Large intestine (tissue), 3 donors: ENCODE results near the gene SMAD9. TPM values are rescaled to one million over a fixed set of nuclear protein-coding genes. Genes with fewer than 3 reads are reported as not detected.
"Not testable (repeated sequence)": the region's sequence is repeated elsewhere in the genome, so short reads cannot be mapped to it uniquely, and the experiment has no call there.

Experiments used
- DNase-seq, 2 donors: peaks; one replicate each; pipeline versions ENCODE4 v3.0.0 to v3.0.0-alpha.2; 2013
- H3K27ac ChIP-seq: one replicate; pipeline ENCODE4 v1.5.1; 2013; ENCODE audit warnings: low read length
- H3K27me3 ChIP-seq: 2 replicates; pipeline ENCODE4 v1.6.1; 2013; ENCODE audit warnings: low read length; ENCODE audit not compliant: control insufficient read depth, insufficient read depth
- H3K36me3 ChIP-seq: 2 replicates; pipeline ENCODE4 v1.6.1; 2013; ENCODE audit warnings: low read length; ENCODE audit not compliant: control insufficient read depth, insufficient read depth
- H3K4me1 ChIP-seq: one replicate; pipeline ENCODE4 v1.6.1; 2013; ENCODE audit warnings: low read length; ENCODE audit not compliant: control insufficient read depth, insufficient read depth
- H3K4me3 ChIP-seq: one replicate; pipeline ENCODE4 v1.5.1; 2013; ENCODE audit warnings: low read length
- H3K9me3 ChIP-seq: one replicate; pipeline ENCODE4 v1.6.1; 2013; ENCODE audit warnings: mild to moderate bottlenecking, low read depth, low read length, moderate library complexity; ENCODE audit not compliant: control insufficient read depth
- WGBS: methylation state at CpG from one replicate; pipeline ENCODE4 v1.1.5; 2013; ENCODE audit warnings: low lambda C conversion rate; ENCODE audit not compliant: insufficient coverage; 5-methylcytosine and 5-hydroxymethylcytosine counted together
- polyA plus RNA-seq: library from polyadenylated mRNA; unstranded; fragments of 120-200 nt; gene quantifications from one replicate; pipeline ENCODE4 v1.2.1, GENCODE V29; 2013

SMAD9 gene
- polyA plus RNA-seq, 1 donor: 13.9 TPM

- no peak for DNase-seq
- no peaks in the 10 kb centered on the region for H3K4me1 ChIP-seq
- no peak overlapping the region for H3K27ac ChIP-seq
- 100% methylated on average over 1 of the region's 6 CpGs for WGBS
- H3K27me3 ChIP-seq: no peaks in the 10 kb centered on the region
- no peak overlapping the region for H3K4me3 ChIP-seq
- H3K9me3 ChIP-seq: no peaks in the 10 kb centered on the region
- no peaks in the 10 kb centered on the region for H3K36me3 ChIP-seq
Observed at GRCh38 chr13:36884235-36884634, 35.8 kb downstream of the SMAD9 start.

GRCh38 chr13:36883824-36884223 is 36.2 kb downstream of the SMAD9 start:
- Histone ChIP-seq H3K4me3 (no peak overlapping the region), H3K9me3 (no peaks in the 10 kb centered on the region), H3K27ac (no peak overlapping the region), H3K36me3 (no peaks in the 10 kb centered on the region), H3K4me1 (no peaks in the 10 kb centered on the region), H3K27me3 (no peaks in the 10 kb centered on the region)
- WGBS: no CpG with 5 or more reads among the region's 6 CpGs
- no peak for DNase-seq

GRCh38 chr13:36883392-36883791 is 36.6 kb downstream of the SMAD9 start:
- not testable (repeated sequence) for H3K27ac ChIP-seq, H3K4me1 ChIP-seq, H3K27me3 ChIP-seq, H3K4me3 ChIP-seq, H3K36me3 ChIP-seq, H3K9me3 ChIP-seq, DNase-seq
- 67% methylated on average over 1 of the region's 5 CpGs for WGBS

GRCh38 chr13:36882829-36883390 is 37.1 kb downstream of the SMAD9 start:
- DNase-seq: no peak
- Histone ChIP-seq H3K4me1 (no peaks in the 10 kb centered on the region), H3K36me3 (no peaks in the 10 kb centered on the region), H3K4me3 (no peak overlapping the region), H3K27me3 (no peaks in the 10 kb centered on the region), H3K9me3 (no peaks in the 10 kb centered on the region), H3K27ac (no peak overlapping the region)
- WGBS: 78% methylated on average over 1 of the region's 6 CpGs

- H3K4me1 ChIP-seq: no peaks in the 10 kb centered on the region
- H3K27me3 ChIP-seq: no peaks in the 10 kb centered on the region
- no peak for DNase-seq
- WGBS: 86% methylated on average over 1 of the region's 2 CpGs
- no peaks in the 10 kb centered on the region for H3K9me3 ChIP-seq
- no peak overlapping the region for H3K4me3 ChIP-seq
- no peaks in the 10 kb centered on the region for H3K36me3 ChIP-seq
- no peak overlapping the region for H3K27ac ChIP-seq
Observed at GRCh38 chr13:36880961-36881360, 39.1 kb downstream of the SMAD9 start.

- no peaks in the 10 kb centered on the region for H3K36me3 ChIP-seq
- DNase-seq: no peak
- WGBS: 80% methylated on average over 1 of the region's 34 CpGs
Observed at GRCh38 chr13:36879218-36879938, 40.7 kb downstream of the SMAD9 start.

GRCh38 chr13:36875961-36876360 is 44.1 kb downstream of the SMAD9 start:
- no peaks in the 10 kb centered on the region for H3K9me3 ChIP-seq
- peaks cover 2% of the 10 kb centered on the region for H3K27me3 ChIP-seq
- 88% methylated on average over 3 of the region's 4 CpGs for WGBS
- H3K4me1 ChIP-seq: no peaks in the 10 kb centered on the region
- H3K27ac ChIP-seq: no peak overlapping the region
- H3K36me3 ChIP-seq: peaks cover 2% of the 10 kb centered on the region
- no peak for DNase-seq
- no peak overlapping the region for H3K4me3 ChIP-seq

More at GRCh38 chr13:36879218-36879938, 40.7 kb downstream of the SMAD9 start:
- Histone ChIP-seq H3K4me3 (no peak overlapping the region), H3K9me3 (no peaks in the 10 kb centered on the region), H3K27me3 (no peaks in the 10 kb centered on the region), H3K4me1 (no peaks in the 10 kb centered on the region), H3K27ac (no peak overlapping the region)

- Histone ChIP-seq H3K27me3 (peaks cover 2% of the 10 kb centered on the region), H3K9me3 (no peaks in the 10 kb centered on the region), H3K4me3 (no peak overlapping the region), H3K4me1 (no peaks in the 10 kb centered on the region), H3K36me3 (peaks cover 2% of the 10 kb centered on the region), H3K27ac (no peak overlapping the region)
- 88% methylated on average over 2 of the region's 4 CpGs for WGBS
- DNase-seq: no peak
Observed at GRCh38 chr13:36875431-36875830, 44.6 kb downstream of the SMAD9 start.

GRCh38 chr13:36872621-36873020 is 47.4 kb downstream of the SMAD9 start:
- no peaks in the 10 kb centered on the region for H3K4me1 ChIP-seq
- no peak for DNase-seq
- no CpG with 5 or more reads among the region's 10 CpGs for WGBS
- no peaks in the 10 kb centered on the region for H3K9me3 ChIP-seq
- no peak overlapping the region for H3K27ac ChIP-seq
- peaks cover 2% of the 10 kb centered on the region for H3K27me3 ChIP-seq
- peaks cover 2% of the 10 kb centered on the region for H3K36me3 ChIP-seq
- no peak overlapping the region for H3K4me3 ChIP-seq

- no peaks in the 10 kb centered on the region for H3K4me1 ChIP-seq
- H3K36me3 ChIP-seq: peaks cover 4% of the 10 kb centered on the region
- no peak overlapping the region for H3K4me3 ChIP-seq
- H3K27me3 ChIP-seq: peaks cover 2% of the 10 kb centered on the region
- DNase-seq: no peak
- no peak overlapping the region for H3K27ac ChIP-seq
- WGBS: no CpG with 5 or more reads among the region's 1 CpG
- H3K9me3 ChIP-seq: no peaks in the 10 kb centered on the region
Observed at GRCh38 chr13:36870050-36870692, 49.9 kb downstream of the SMAD9 start.
